ENCODE data around the gene PIPOX.

PIPOX gene

DNA sequence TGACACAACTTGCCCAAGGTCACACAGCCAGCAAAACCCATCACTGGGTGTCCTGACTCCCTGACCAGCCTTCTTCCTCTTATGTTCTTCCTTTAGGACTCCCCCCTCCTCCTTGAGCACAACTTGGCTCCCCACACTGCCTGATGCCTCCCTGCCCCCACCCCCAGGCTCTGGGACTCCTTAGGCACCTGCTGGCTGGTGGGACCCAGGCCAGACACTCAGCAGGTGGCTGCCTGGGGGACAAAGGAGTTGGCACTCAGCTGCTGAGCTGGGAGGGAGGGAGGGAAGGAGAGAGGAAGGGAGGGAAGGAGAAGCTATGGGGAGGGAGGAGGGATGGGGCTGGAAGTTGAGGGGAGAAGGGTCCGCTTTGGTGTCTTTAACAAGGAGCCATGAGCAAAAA, 45.1 kb upstream of the PIPOX start:
- Histone ChIP-seq H3K4me3 (ENCODE audit: low read length) (no peak overlapping the region), H4K20me1 (ENCODE audit: control insufficient read depth, insufficient read depth, low read depth, low read length) (no peaks in the 10 kb centered on the region), H3K4me2 (ENCODE audit: low read length) (no peak overlapping the region), H3K27ac (ENCODE audit: low read depth, low read length) (no peak overlapping the region), H3K79me2 (ENCODE audit: control insufficient read depth, low read length) (no peaks in the 10 kb centered on the region), H3K27me3 (ENCODE audit: control insufficient read depth, low read length) (peaks cover 8% of the 10 kb centered on the region), H3K36me3 (ENCODE audit: control insufficient read depth, low read length) (no peaks in the 10 kb centered on the region), H3K4me1 (ENCODE audit: control insufficient read depth, low read length) (no peaks in the 10 kb centered on the region), H3F3A (ENCODE audit: control insufficient read depth, insufficient read depth) (no peaks in the 10 kb centered on the region), H3K9me2 (replicated peaks; ENCODE audit: control insufficient read depth, low read length) (no peaks in the 10 kb centered on the region), H3K9me3 (ENCODE audit: control insufficient read depth, insufficient read depth, low read length) (no peaks in the 10 kb centered on the region)
- TF ChIP-seq EZH2phosphoT487 (IDR thresholded peaks at IDR 0.05; ENCODE audit: borderline replicate concordance, low read length): no peak
- TF ChIP-seq, protein P1, sequence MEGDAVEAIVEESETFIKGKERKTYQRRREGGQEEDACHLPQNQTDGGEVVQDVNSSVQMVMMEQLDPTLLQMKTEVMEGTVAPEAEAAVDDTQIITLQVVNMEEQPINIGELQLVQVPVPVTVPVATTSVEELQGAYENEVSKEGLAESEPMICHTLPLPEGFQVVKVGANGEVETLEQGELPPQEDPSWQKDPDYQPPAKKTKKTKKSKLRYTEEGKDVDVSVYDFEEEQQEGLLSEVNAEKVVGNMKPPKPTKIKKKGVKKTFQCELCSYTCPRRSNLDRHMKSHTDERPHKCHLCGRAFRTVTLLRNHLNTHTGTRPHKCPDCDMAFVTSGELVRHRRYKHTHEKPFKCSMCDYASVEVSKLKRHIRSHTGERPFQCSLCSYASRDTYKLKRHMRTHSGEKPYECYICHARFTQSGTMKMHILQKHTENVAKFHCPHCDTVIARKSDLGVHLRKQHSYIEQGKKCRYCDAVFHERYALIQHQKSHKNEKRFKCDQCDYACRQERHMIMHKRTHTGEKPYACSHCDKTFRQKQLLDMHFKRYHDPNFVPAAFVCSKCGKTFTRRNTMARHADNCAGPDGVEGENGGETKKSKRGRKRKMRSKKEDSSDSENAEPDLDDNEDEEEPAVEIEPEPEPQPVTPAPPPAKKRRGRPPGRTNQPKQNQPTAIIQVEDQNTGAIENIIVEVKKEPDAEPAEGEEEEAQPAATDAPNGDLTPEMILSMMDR (IDR thresholded peaks at IDR 0.05; ENCODE audit: low read depth, low read length, poor library complexity, severe bottlenecking): no peak

GRCh38 chr17:28999206-28999605, 43.7 kb upstream of the PIPOX start:
- no peaks in the 10 kb centered on the region for H3K4me1 ChIP-seq (ENCODE audit: control insufficient read depth, low read length)
- no peaks in the 10 kb centered on the region for H3F3A ChIP-seq (ENCODE audit: control insufficient read depth, insufficient read depth)
- no peak for TF ChIP-seq EZH2phosphoT487 (IDR thresholded peaks at IDR 0.05; ENCODE audit: borderline replicate concordance, low read length)
- TF ChIP-seq, protein P1 (IDR thresholded peaks at IDR 0.05; ENCODE audit: low read depth, low read length, poor library complexity, severe bottlenecking): no peak
- no peak overlapping the region for H3K4me3 ChIP-seq (ENCODE audit: low read length)
- no peak overlapping the region for H3K27ac ChIP-seq (ENCODE audit: low read depth, low read length)
- H3K9me3 ChIP-seq (ENCODE audit: control insufficient read depth, insufficient read depth, low read length): no peaks in the 10 kb centered on the region
- no peaks in the 10 kb centered on the region for H3K9me2 ChIP-seq (replicated peaks; ENCODE audit: control insufficient read depth, low read length)
- H4K20me1 ChIP-seq (ENCODE audit: control insufficient read depth, insufficient read depth, low read depth, low read length): no peaks in the 10 kb centered on the region
- no peaks in the 10 kb centered on the region for H3K36me3 ChIP-seq (ENCODE audit: control insufficient read depth, low read length)
- H3K27me3 ChIP-seq (ENCODE audit: control insufficient read depth, low read length): peaks cover 8% of the 10 kb centered on the region
- H3K4me2 ChIP-seq (ENCODE audit: low read length): no peak overlapping the region
- no peaks in the 10 kb centered on the region for H3K79me2 ChIP-seq (ENCODE audit: control insufficient read depth, low read length)

GRCh38 chr17:29000973-29001372, 42.0 kb upstream of the PIPOX start:
- no peak overlapping the region for H3K4me2 ChIP-seq (ENCODE audit: low read length)
- no peaks in the 10 kb centered on the region for H3K79me2 ChIP-seq (ENCODE audit: control insufficient read depth, low read length)
- H3K4me1 ChIP-seq (ENCODE audit: control insufficient read depth, low read length): no peaks in the 10 kb centered on the region
- H3K36me3 ChIP-seq (ENCODE audit: control insufficient read depth, low read length): no peaks in the 10 kb centered on the region
- H3K9me3 ChIP-seq (ENCODE audit: control insufficient read depth, insufficient read depth, low read length): no peaks in the 10 kb centered on the region
- no peaks in the 10 kb centered on the region for H4K20me1 ChIP-seq (ENCODE audit: control insufficient read depth, insufficient read depth, low read depth, low read length)
- H3K9me2 ChIP-seq (replicated peaks; ENCODE audit: control insufficient read depth, low read length): no peaks in the 10 kb centered on the region
- TF ChIP-seq EZH2phosphoT487 (IDR thresholded peaks at IDR 0.05; ENCODE audit: borderline replicate concordance, low read length): no peak
- TF ChIP-seq, protein P1 (IDR thresholded peaks at IDR 0.05; ENCODE audit: low read depth, low read length, poor library complexity, severe bottlenecking): no peak
- no peak overlapping the region for H3K27ac ChIP-seq (ENCODE audit: low read depth, low read length)
- H3K4me3 ChIP-seq (ENCODE audit: low read length): no peak overlapping the region
- H3K27me3 ChIP-seq (ENCODE audit: control insufficient read depth, low read length): peaks cover 8% of the 10 kb centered on the region
- no peaks in the 10 kb centered on the region for H3F3A ChIP-seq (ENCODE audit: control insufficient read depth, insufficient read depth)

DNA sequence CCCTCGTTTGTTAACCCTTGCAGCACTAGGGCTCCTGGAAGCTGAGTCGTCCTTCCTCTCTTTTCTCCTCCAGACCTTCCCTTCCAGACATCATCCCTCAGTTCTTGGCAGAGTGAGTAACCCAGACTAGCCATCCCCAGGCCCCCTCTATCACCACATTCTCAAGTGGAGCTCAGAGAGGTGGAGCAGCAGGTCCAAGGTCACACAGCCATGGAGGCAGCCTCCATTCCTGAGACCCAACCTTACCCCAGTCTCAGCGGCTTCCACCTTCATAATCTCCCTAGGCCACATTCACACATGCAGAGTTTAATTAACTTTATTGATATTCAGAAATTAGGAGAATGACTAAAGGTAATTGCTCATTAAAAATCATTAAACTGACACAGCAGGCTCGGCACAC, 40.1 kb upstream of the PIPOX start:
- H3K79me2 ChIP-seq (ENCODE audit: control insufficient read depth, low read length): no peaks in the 10 kb centered on the region
- H3K4me3 ChIP-seq (ENCODE audit: low read length): no peak overlapping the region
- H3K4me1 ChIP-seq (ENCODE audit: control insufficient read depth, low read length): no peaks in the 10 kb centered on the region
- TF ChIP-seq, protein P1 (IDR thresholded peaks at IDR 0.05; ENCODE audit: low read depth, low read length, poor library complexity, severe bottlenecking): no peak
- no peak for TF ChIP-seq EZH2phosphoT487 (IDR thresholded peaks at IDR 0.05; ENCODE audit: borderline replicate concordance, low read length)
- H3K4me2 ChIP-seq (ENCODE audit: low read length): no peak overlapping the region
- H3K9me3 ChIP-seq (ENCODE audit: control insufficient read depth, insufficient read depth, low read length): no peaks in the 10 kb centered on the region
- H3K27me3 ChIP-seq (ENCODE audit: control insufficient read depth, low read length): peaks cover 15% of the 10 kb centered on the region
- no peaks in the 10 kb centered on the region for H4K20me1 ChIP-seq (ENCODE audit: control insufficient read depth, insufficient read depth, low read depth, low read length)
- no peaks in the 10 kb centered on the region for H3F3A ChIP-seq (ENCODE audit: control insufficient read depth, insufficient read depth)
- H3K9me2 ChIP-seq (replicated peaks; ENCODE audit: control insufficient read depth, low read length): no peaks in the 10 kb centered on the region
- H3K27ac ChIP-seq (ENCODE audit: low read depth, low read length): no peak overlapping the region
- H3K36me3 ChIP-seq (ENCODE audit: control insufficient read depth, low read length): no peaks in the 10 kb centered on the region

Measured in DOHH2 (cell line).